Activated CD8-positive, alpha-beta memory T cell treated with anti-CD3 and anti-CD28 coated beads for 48 hours (primary cell): Measurements from ENCODE around the gene HS6ST1.
A peak's percentile ranks its signal among the peaks of the same experiment; 100 is the strongest.

ENCODE experiments used
- DNase-seq, 3 experiments: peaks; one replicate each; pipeline ENCODE4 v3.0.0-alpha.2; 2020; ENCODE audit warnings: low read depth in 2 of 3, low spot score in 2 of 3

HS6ST1 gene, protein sequence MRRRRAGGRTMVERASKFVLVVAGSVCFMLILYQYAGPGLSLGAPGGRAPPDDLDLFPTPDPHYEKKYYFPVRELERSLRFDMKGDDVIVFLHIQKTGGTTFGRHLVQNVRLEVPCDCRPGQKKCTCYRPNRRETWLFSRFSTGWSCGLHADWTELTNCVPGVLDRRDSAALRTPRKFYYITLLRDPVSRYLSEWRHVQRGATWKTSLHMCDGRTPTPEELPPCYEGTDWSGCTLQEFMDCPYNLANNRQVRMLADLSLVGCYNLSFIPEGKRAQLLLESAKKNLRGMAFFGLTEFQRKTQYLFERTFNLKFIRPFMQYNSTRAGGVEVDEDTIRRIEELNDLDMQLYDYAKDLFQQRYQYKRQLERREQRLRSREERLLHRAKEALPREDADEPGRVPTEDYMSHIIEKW

DNA sequence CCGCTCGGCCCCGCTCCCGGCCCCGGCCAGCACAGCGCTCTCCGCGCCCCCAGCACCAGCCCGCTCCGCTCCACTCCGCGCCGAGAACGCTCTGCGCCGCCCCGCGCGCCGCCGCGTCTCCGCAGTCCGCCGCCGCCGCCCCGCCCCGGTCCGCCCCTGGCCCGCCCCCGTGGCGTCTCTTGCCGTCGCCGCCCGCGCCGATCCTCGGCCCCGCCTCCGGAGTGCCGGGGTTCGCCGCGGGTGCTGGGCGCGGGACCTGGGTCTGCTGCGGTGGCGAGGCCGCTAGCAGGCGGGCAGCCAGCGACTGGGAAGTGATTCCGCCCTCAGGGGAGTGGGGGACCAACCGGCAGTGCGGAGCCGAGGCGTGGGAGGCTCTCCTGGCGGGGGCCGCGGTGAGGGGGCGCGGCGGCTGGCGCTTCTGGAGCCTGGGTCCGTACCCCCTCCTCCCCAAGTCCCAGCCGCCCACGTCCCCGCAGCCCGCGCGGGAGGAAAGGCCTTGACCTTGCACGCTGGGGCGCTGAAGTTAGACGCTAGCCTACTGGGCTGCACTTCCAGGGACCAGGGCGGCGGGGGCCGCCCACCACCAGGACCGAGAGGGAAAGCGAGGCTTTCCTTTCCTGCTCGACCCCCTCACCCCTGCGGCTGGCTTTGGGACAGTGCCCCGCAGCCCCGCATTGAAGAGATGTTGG is at the start of gene HS6ST1:
HS6ST1 (minus strand) TSS at position 93 of the 689 bp plus-strand sequence. CDS start 305 bp downstream, outside the sequence.
- DNase-seq, result peak; percentile 67 to 75 (median 74)

DNA sequence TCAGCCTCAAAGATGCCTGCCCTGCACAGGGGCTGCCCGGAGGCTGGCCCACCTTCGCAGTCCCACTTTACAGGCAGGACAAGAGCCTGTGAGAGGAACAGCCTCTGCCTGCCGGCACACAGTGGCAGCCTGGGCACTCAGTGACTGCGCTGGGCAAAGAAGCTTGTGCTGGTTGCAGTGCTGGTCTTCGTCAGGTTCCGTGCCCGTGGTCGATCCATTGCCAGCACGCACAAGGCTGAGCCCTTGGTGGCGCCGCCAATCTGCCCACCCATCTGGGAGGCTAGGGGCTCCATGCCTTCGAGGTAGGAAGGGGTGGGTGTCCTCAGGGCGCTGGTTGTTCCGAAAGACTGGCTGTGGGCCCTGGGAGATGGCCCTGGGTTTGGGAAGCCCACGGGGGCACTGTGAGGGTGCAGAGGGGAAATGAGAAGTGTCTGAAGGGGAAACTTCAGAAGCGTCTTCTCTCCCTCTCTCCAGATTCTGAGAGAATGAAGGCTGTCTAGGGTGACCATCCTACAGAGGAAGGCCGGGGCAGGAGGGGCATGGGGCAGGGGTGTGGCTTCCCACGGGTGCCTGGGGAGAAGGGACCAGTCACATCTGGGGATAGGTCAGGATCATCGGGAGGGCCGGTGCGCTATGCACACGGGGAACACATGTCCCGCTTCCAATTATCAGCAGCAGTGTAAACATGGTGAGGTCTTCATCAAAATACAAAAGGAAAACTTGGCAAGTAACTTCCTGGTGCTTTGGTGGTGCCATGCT is 49.1 kb upstream of the HS6ST1 start:
- no peak for DNase-seq

DNA sequence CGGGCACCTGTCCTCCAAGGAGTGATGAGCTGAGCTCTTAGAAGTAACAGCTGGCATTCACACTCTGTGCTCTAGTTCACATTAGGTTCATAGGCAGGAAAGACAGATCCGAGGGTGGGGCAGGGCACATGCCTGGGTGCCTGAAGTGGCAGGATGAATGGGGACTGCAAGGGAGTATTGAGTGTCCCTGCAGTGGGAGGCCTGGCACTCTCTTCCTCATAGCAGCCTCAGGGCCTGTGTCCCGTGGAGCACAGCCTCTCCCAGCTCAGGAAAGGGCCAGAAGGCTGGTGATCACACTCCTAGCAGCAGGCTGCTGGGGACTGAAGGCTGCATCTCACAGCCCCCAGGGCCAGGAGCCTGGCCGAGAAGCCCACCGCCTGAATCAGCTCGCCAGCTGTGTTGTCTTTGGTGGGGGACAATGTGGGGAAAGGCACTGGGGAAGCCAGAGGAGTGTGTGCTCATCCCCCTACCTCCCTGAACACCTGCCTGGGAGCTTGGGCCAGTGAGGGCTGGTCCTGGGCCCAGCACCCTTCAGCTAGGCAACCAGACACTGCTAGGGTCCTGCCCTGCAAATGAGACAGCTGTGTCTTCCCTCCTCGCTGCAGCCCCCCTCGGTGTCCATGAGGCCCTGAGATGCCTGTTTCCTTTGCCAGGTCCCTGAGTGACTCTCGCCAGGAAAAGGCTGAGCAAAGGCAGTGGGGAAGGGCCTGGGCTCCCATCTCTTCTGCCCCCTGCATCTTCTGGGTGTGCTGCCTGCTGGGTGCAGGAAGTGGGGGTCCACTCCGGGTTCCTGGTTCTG is 48.2 kb upstream of the HS6ST1 start:
- DNase-seq, result no peak

DNA sequence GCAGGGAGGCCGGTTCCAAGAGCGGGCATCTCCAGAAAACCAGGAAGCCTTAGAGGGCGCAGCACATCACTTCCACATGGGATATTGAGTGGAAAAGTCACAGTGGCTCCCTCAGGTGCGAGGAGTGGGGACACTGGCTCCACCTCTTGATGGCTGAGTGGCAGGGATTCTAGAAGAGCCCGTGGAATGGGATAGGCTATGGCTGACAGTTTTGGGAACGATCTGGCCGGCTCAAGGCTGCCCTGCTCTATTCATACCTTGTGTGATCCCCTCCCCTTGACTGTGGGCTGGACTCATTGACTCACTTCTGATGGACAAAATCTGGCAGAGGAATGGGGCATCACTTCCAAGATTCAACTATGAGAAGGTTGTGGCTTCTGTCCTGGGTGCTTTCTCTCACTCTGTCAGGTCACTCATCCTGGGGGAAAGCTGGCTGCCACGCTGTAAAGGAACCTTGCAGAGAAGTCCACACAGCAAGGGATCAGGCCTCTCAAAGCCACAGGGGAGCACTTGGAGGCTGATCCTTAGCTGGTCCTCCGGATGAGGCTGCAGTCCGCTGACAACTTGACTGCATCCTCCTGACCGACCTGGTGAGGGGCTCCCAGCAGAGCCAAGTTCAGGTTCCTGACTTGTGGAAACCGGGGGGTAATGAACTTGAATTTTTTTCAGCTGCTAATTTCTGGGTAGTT is 46.7 kb upstream of the HS6ST1 start:
- DNase-seq, result no peak

DNA sequence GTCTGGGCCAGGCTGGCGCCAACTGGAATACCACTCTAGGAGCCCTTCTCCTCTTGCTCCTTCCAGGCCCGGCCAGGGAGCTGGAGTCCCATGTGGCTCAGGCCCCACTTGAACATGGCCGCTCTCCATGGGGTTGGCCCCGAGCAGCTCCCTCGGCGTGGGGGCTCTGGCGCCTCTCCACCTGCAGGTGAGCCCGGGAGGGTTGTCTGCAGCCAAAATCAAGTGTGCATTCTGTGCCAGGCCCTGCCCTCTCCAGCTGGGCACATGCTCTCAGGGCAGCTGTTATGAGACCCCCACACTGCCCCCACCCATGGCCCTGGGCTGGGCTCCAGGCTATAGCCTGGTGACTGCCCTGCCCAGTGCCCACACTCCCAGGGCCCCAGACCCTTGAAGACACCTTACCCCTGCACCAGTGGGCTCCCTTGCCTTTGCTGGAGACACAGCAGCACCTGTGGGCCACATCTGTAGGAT is 45.8 kb upstream of the HS6ST1 start:
- DNase-seq, result no peak

DNA sequence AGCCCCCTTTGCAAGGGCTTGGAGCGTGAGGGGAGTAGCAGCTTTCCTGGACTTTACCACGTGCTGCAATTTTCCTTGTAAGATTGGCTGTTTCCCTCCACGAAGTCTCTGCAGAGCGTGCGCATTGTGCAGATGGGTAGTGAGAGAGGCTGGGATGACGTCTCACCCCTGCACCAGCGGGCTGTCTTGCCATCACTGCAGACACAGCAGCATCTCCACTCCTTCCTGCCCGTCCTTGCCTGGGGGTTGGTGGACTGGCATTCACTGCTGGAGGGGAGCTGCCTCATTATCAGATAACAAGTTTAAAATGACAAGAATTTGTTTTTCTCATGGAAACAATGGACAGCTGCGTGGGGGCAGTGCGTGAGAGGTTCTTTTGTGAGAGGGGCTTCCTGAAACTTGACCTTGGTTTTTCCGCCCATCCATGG is 45.3 kb upstream of the HS6ST1 start:
- no peak for DNase-seq

DNA sequence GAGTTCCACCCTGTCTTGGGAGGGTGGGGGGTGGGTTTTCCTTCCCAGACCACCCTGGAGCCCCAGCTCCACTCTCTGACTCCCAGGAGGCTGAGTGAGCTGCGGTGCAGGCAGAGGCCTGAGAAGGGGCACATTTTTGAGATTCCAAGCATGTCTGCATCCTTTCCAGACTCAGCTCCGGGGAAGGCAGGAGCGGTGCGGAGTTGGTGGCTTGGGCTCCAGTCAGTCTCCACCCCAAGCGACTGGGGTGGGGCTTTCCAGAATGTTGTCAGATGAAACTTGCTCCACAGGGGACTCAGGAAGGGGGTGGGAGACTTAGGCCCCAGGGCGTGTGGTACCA is 44.2 kb upstream of the HS6ST1 start:
- DNase-seq, result no peak

DNA sequence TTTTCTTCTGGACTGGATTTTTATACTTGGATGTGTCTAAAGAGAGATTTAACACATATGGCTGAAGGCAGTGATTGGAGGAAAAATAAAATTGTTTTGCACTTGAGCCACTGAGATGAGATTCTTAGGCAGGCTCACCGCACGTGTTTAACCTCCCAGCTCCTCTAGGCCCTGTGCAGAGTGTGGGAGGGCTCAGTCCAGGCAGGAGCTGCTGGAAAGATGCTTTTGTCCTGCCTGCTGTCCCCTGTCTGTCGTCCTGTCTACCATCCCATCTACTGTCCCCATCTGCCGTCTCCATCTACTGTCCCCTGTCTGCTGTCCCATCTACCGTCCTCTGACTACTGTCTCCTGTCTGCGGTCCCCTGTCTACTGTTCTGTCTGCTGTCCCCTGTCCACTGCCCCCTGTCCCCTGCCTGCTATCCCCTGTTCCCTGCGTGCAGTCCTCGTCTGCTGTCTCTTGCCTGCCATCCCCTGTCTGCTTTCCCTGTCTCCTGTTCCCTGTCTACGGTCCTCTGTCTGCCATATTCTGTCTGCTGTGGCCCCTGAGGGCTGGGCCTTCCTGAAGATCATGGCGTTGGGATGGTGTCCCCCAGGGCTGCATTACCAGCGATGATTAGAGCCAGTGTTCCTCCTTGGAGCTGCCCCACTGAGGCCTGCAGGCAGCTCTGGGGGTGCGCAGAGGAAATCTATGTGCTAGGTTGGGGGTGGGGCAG is 43.7 kb upstream of the HS6ST1 start:
- no peak for DNase-seq

DNA sequence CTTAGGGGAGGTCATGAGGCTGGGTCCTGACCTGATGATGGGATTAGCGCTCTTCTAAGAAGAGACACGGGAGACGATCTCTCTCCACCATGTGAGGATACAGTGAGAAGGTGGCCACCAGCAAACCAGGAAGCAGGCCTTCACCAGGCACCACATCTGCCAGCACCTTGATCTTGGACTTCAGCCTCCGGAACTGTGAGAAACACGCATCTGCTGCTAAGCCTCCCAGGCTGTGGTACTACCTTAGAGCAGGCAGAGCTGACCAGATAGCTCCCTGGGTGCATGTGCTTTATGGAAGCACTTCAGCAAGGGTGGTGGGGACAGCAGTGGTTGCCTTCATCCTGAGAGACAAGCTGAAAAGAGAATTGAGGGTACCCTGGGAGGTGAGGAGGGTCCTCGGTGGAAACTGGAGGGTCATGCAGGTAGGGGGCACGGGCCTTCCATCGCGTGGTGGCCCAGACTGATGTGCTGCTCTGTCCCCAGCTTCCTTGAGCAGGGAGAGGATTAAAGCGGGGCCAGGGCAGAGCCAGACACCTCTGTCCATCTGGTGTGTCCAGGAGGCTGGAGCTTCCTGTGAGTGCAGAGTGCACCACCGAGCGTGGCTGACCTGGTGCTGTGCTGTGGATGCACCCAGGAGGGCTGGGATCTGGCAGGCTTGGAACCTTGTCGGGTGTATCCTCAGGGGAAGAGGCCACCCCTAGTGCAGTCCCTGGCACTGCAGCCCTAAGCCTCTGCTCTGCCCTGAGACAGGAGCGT is 42.9 kb upstream of the HS6ST1 start:
- no peak for DNase-seq

DNA sequence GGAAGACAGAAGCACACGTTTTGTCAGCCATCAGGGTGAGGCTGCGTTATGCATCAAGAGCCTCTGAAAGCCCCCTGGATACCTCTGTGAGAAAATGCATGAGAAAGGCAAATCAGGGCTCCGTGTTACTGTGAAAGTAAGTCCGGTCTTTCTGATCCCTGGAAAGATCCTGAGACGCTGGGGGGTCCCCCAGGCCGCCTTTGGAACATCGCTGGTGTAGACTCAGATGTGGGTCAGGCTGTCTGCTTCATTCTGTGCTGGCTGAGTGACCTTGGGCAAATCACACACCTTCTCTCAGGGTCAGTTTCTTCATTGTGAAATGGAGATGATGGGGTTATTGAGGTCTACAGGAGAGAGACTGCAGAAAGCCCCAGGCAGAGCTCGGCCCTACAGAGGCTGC is 42.0 kb upstream of the HS6ST1 start:
- no peak for DNase-seq

DNA sequence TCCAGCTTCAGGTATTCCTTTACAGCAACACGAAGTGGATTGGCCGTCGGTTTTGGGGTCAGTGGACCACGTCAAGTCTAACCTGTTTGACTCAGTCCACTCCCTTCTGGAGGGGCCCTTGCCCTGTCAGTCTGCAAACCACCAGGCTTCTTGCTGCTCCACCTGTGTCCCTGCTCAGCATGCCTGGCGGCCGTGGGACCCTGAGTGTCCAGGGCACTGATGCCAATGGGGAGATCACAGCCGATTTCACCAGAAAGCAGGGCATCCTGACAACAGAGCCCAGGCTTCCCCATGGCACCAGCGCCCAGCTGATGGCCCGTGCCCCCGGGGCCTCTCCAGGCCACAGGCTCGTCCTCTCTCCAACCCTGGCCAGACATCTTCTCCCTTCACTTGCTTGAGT is 41.2 kb upstream of the HS6ST1 start:
- DNase-seq, result no peak

DNA sequence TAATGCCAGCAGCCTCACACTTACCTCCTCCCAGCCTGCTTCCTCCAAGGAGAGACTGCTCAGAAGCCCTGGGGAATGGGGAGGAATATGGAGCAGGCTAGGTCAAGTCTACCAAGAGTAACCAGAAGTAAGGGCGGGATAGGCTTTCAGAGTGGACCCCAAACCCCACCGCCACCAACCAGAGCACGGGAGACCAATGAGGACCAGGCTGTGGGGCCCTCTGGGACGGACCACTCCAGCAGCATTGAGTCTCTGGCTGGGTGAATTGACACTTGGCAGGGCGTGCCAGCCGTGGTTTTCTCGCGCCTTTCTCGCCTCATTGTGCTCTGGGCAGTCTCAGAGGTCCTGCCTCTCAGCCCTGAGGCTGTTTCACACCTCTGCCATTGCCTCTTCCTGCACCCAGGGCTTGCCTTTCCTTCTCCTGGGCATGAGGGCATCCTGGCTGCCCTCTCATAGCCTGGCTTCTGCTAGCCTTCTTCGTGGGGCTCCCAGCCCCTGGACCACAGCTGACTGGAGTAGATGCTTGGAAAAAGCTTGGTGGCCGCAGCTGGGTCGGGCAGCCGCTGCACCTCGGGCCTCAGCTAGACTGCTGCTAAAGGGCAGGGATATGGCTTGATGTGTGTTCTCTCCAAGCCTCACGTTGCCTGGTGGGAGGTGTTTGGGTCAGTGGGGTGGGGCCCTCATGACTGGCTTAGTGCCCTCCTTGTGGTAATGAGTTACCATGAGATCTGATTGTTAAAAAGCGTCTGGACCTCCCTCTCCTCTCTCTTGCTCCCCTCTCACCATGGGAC is 40.5 kb upstream of the HS6ST1 start:
- DNase-seq, result no peak

DNA sequence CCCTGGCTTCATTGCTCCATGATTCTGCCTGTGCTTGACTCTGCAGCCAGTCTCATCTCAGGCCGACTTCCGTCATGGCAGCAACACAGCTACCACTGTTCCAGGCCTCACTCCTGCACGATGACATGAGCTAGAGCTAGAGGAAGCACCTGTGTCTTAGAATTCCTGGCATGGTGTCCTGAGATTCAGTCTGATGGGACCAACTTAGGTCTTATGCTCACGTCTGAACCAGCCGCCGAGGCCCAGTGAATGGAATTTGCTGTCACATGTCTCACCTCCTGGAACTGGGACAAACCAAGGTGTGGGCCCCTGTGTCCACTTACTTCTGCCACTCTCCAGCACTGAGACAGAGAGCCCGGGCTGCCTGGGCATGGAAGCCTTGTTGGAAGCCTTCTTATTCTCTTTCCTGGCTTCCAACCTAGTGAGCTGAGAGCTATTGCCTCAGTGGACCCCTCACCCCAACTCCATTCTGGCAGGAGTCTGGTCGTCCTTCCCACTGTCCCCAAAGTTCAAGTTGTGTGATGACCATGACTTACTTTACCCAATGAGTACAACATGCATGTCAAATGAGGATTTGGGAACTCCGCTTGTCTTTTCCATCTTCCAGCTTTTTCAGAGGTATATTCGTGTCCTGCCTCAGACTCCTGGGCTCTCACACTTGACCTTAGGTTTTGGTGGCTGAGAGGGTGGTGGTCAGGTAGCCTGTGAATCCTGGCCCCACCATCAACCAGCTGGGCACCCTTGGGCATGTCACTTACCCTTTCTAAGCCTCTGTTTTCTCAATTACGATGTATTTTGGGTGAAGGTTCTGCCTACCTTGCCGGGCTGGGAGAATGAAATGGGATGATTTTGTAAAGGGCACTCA is 39.1 kb upstream of the HS6ST1 start:
- DNase-seq, result no peak

DNA sequence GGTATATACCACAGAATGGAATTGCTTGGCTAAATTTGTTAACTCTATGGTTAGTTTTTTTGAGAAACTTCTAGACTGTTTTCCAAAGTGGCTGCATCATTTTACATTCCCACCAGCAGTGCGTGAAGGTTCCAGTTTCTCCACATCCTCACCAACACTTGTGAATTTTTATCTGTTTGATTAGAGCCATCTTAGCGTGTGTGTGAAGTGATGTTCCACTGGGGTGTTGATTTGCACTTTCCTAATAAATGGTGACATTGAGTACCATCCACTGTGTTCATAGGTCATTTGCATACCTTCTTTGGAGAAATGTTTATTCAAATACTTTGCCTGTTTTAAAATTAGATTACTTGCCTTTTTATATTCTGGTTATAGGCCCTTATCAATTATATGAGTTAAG is 37.5 kb upstream of the HS6ST1 start:
- no peak for DNase-seq

DNA sequence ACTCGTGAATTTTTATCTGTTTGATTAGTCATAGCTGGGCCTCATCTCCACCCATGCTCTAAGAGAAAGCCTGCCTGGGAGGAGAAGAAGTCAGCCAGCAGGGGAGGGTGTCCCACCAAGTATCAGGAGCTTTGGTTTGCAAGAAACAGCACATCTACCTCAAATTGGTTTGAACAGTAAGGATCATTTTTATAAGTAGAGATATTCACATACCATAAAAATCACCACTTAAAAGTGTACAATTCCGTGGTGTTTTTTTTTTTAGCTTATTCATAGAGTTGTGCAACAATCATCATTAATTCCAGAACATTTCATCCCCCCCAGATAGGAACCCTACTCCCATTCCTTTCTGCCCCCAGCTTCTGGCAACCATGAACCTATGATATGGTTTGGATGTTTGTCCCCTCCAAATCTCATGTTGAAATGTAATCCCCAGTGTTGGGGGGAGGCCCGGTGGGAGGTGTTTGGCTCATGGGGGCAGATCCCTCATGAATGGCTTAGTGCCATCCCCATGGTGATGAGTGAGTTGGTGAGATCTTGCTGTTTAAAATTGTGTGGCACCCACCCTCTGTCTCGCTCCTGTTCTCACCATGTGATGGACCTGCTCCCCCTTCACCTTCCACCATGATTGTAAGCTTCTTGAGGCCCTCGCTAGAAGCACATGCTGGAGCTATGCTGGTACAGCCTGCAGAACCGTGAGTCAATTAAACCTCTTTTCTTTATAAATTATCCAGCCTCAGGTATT is 36.2 kb upstream of the HS6ST1 start:
- DNase-seq, result no peak

DNA sequence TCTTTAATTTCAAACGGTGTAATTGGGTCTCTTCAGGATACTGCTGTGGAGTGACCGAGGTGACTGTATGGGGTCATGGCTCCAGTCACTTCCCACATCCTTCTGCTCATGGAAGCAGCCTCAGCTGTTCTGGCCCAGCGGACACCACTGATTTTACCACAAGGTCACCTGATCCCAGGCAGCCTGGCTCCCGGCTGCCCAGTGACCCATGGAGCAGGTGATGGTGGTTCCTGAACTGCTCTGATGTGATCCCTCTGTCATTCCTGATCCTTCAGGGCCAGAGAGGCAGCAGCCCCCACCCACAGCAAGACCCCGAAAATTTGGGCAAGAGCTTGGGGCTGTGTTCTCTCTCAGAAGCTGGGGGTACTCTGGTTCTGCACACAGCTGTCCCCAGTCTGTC is 35.5 kb upstream of the HS6ST1 start:
- DNase-seq, result no peak

DNA sequence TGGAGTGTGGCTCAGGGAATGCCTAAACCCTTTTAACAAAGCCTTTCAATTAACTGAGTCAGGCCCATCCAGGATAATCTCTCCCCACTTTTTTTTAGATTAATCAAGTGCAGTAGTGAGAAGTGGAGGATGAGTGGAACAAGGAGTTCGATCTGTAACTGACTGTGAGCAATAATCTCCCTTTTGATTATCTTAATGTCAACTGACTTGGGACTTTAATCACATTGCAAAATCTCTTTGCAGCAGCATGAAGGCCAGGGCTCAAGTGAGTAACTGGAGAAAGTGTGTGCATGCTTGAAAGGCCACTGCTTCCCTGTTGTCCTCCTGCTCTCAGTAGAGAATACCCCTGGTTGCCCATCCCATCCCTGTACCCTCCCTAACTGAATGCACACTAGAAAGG is 32.1 kb upstream of the HS6ST1 start:
- DNase-seq, result no peak
